ENCODE measurements around the gene AATK. TPM values are rescaled to one million over a fixed set of nuclear protein-coding genes. Genes with fewer than 3 reads are reported as not detected.

AATK gene
- total and polyA plus RNA-seq, 2 experiments from 2014 or later: 1.1 to 5.0 TPM

DNA sequence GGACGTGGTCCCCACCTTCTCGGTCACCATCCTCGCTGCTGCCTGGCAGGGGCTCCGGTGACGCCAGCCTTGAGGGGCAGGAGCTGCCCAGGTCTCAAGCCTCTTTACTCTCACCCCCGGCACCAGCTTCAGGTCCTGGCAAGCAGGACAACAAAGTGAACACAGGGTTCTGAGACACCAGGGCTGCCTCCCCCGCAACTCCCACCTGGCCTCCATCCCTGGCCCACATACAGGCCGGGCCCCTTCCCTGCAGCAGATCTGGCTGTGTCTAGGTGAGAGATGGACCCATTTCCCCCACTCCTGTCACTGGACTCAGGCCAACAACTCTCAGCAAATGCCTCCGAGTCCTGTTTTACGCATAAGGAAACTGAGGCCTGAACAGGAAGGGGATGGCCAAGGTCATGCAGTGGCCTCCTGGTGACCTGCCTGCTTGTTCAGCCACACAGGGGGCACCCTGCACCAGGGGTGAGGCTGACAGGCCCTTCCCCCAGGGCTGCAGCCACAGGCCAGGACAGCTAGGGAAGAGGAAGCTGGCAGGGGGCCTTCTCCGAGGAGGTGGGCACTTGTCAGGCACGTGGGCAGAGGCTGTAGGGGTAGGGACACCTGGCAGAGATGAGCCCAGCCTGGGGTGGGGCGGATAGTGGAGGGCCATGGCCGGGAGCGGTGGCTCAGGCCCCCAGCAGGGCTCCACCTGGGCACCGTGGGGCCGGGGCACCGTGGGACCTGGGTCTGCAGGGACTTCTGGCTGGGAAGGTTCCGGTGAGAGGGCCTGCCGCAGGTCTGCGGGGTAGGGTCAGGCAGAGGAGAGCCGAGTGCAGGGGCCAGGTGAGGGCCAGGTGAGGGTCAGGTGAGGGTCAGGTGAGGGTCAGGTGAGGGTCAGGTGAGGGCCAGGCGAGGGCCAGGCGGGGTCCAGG, 47.5 kb downstream of the AATK start:
- H3K79me2 ChIP-seq (replicated peaks; ENCODE audit: insufficient read depth): no peaks in the 10 kb centered on the region
- H3K27ac Mint-ChIP-seq: no peak overlapping the region
- H3K27me3 Mint-ChIP-seq (ENCODE audit: insufficient read depth, low read depth, poor library complexity): peaks cover 12% of the 10 kb centered on the region
- TF ChIP-seq, protein P1, sequence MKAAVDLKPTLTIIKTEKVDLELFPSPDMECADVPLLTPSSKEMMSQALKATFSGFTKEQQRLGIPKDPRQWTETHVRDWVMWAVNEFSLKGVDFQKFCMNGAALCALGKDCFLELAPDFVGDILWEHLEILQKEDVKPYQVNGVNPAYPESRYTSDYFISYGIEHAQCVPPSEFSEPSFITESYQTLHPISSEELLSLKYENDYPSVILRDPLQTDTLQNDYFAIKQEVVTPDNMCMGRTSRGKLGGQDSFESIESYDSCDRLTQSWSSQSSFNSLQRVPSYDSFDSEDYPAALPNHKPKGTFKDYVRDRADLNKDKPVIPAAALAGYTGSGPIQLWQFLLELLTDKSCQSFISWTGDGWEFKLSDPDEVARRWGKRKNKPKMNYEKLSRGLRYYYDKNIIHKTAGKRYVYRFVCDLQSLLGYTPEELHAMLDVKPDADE (IDR thresholded peaks at IDR 0.05): no peak
- TF ChIP-seq ZNF114 (CRISPR knock-in tag; IDR thresholded peaks at IDR 0.05): no peak
- TF ChIP-seq STAT1 (IDR thresholded peaks at IDR 0.05; ENCODE audit: unreplicated experiment): no peak
- TF ChIP-seq, protein P2, sequence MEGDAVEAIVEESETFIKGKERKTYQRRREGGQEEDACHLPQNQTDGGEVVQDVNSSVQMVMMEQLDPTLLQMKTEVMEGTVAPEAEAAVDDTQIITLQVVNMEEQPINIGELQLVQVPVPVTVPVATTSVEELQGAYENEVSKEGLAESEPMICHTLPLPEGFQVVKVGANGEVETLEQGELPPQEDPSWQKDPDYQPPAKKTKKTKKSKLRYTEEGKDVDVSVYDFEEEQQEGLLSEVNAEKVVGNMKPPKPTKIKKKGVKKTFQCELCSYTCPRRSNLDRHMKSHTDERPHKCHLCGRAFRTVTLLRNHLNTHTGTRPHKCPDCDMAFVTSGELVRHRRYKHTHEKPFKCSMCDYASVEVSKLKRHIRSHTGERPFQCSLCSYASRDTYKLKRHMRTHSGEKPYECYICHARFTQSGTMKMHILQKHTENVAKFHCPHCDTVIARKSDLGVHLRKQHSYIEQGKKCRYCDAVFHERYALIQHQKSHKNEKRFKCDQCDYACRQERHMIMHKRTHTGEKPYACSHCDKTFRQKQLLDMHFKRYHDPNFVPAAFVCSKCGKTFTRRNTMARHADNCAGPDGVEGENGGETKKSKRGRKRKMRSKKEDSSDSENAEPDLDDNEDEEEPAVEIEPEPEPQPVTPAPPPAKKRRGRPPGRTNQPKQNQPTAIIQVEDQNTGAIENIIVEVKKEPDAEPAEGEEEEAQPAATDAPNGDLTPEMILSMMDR (conservative IDR thresholded peaks at IDR 0.05; ENCODE audit: low read depth in 2 of 2): no peak
- TF ChIP-seq NANOG (IDR thresholded peaks at IDR 0.05; ENCODE audit: borderline replicate concordance): no peak
- TF ChIP-seq CREB1 (CRISPR knock-in tag; IDR thresholded peaks at IDR 0.05; ENCODE audit: low read depth): no peak
- TF ChIP-seq, protein P3, sequence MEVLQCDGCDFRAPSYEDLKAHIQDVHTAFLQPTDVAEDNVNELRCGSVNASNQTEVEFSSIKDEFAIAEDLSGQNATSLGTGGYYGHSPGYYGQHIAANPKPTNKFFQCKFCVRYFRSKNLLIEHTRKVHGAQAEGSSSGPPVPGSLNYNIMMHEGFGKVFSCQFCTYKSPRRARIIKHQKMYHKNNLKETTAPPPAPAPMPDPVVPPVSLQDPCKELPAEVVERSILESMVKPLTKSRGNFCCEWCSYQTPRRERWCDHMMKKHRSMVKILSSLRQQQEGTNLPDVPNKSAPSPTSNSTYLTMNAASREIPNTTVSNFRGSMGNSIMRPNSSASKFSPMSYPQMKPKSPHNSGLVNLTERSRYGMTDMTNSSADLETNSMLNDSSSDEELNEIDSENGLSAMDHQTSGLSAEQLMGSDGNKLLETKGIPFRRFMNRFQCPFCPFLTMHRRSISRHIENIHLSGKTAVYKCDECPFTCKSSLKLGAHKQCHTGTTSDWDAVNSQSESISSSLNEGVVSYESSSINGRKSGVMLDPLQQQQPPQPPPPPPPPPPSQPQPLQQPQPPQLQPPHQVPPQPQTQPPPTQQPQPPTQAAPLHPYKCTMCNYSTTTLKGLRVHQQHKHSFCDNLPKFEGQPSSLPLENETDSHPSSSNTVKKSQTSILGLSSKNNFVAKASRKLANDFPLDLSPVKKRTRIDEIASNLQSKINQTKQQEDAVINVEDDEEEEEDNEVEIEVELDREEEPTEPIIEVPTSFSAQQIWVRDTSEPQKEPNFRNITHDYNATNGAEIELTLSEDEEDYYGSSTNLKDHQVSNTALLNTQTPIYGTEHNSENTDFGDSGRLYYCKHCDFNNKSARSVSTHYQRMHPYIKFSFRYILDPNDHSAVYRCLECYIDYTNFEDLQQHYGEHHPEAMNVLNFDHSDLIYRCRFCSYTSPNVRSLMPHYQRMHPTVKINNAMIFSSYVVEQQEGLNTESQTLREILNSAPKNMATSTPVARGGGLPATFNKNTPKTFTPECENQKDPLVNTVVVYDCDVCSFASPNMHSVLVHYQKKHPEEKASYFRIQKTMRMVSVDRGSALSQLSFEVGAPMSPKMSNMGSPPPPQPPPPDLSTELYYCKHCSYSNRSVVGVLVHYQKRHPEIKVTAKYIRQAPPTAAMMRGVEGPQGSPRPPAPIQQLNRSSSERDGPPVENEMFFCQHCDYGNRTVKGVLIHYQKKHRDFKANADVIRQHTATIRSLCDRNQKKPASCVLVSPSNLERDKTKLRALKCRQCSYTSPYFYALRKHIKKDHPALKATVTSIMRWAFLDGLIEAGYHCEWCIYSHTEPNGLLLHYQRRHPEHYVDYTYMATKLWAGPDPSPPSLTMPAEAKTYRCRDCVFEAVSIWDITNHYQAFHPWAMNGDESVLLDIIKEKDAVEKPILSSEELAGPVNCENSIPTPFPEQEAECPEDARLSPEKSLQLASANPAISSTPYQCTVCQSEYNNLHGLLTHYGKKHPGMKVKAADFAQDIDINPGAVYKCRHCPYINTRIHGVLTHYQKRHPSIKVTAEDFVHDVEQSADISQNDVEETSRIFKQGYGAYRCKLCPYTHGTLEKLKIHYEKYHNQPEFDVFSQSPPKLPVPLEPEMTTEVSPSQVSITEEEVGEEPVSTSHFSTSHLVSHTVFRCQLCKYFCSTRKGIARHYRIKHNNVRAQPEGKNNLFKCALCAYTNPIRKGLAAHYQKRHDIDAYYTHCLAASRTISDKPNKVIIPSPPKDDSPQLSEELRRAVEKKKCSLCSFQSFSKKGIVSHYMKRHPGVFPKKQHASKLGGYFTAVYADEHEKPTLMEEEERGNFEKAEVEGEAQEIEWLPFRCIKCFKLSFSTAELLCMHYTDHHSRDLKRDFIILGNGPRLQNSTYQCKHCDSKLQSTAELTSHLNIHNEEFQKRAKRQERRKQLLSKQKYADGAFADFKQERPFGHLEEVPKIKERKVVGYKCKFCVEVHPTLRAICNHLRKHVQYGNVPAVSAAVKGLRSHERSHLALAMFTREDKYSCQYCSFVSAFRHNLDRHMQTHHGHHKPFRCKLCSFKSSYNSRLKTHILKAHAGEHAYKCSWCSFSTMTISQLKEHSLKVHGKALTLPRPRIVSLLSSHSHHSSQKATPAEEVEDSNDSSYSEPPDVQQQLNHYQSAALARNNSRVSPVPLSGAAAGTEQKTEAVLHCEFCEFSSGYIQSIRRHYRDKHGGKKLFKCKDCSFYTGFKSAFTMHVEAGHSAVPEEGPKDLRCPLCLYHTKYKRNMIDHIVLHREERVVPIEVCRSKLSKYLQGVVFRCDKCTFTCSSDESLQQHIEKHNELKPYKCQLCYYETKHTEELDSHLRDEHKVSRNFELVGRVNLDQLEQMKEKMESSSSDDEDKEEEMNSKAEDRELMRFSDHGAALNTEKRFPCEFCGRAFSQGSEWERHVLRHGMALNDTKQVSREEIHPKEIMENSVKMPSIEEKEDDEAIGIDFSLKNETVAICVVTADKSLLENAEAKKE (CRISPR knock-in tag; IDR thresholded peaks at IDR 0.05): no peak
- no peak for TF ChIP-seq POLR2AphosphoS5 (IDR thresholded peaks at IDR 0.05; ENCODE audit: low read depth)
- TF ChIP-seq, protein P4, sequence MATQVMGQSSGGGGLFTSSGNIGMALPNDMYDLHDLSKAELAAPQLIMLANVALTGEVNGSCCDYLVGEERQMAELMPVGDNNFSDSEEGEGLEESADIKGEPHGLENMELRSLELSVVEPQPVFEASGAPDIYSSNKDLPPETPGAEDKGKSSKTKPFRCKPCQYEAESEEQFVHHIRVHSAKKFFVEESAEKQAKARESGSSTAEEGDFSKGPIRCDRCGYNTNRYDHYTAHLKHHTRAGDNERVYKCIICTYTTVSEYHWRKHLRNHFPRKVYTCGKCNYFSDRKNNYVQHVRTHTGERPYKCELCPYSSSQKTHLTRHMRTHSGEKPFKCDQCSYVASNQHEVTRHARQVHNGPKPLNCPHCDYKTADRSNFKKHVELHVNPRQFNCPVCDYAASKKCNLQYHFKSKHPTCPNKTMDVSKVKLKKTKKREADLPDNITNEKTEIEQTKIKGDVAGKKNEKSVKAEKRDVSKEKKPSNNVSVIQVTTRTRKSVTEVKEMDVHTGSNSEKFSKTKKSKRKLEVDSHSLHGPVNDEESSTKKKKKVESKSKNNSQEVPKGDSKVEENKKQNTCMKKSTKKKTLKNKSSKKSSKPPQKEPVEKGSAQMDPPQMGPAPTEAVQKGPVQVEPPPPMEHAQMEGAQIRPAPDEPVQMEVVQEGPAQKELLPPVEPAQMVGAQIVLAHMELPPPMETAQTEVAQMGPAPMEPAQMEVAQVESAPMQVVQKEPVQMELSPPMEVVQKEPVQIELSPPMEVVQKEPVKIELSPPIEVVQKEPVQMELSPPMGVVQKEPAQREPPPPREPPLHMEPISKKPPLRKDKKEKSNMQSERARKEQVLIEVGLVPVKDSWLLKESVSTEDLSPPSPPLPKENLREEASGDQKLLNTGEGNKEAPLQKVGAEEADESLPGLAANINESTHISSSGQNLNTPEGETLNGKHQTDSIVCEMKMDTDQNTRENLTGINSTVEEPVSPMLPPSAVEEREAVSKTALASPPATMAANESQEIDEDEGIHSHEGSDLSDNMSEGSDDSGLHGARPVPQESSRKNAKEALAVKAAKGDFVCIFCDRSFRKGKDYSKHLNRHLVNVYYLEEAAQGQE (IDR thresholded peaks at IDR 0.05; ENCODE audit: unreplicated experiment): no peak
- TF ChIP-seq JUNB (IDR thresholded peaks at IDR 0.05; ENCODE audit: unreplicated experiment): no peak
- no peak for TF ChIP-seq ZNF331 (CRISPR knock-in tag; IDR thresholded peaks at IDR 0.05; ENCODE audit: low read depth)
- no peak for TF ChIP-seq EZH2 (IDR thresholded peaks at IDR 0.05; ENCODE audit: low read depth, unreplicated experiment)
- H3K4me1 Mint-ChIP-seq: peaks cover 3% of the 10 kb centered on the region; the same call in 2 of the 3 replicates
- no peaks in the 10 kb centered on the region for H3F3A ChIP-seq (replicated peaks; ENCODE audit: low read depth)
- H3K36me3 Mint-ChIP-seq (ENCODE audit: low read depth): no peaks in the 10 kb centered on the region
- no peak overlapping the region for H2AFZ ChIP-seq
- H3K27ac ChIP-seq (ENCODE audit: low read depth): no peak overlapping the region
- H3K27me3 ChIP-seq (ENCODE audit: insufficient read depth): no peaks in the 10 kb centered on the region
- no peaks in the 10 kb centered on the region for H3K9me3 Mint-ChIP-seq
- H3K4me1 ChIP-seq (ENCODE audit: insufficient read depth): no peaks in the 10 kb centered on the region
- ATAC-seq: peak; percentile 1; the same call in 2 of the 3 replicates
- peak overlapping the region; percentile 58; the same call in 1 of the 2 replicates for H3K4me3 ChIP-seq
- no peaks in the 10 kb centered on the region for H4K20me1 ChIP-seq (replicated peaks; ENCODE audit: insufficient read depth)
- no peaks in the 10 kb centered on the region for H3K9me2 ChIP-seq (ENCODE audit: insufficient read depth)
- no peaks in the 10 kb centered on the region for H3K36me3 ChIP-seq (ENCODE audit: insufficient read depth)
- no peak for DNase-seq (ENCODE audit: low spot score)
- peak overlapping the region; percentile 63 for H3K4me3 Mint-ChIP-seq
- peak overlapping the region; percentile 57; the same call in 1 of the 2 replicates for H3K4me2 ChIP-seq

Measured in GM23338 (cell line).